ENCODE results near the gene NUBP2.

The NUBP2 gene

DNA sequence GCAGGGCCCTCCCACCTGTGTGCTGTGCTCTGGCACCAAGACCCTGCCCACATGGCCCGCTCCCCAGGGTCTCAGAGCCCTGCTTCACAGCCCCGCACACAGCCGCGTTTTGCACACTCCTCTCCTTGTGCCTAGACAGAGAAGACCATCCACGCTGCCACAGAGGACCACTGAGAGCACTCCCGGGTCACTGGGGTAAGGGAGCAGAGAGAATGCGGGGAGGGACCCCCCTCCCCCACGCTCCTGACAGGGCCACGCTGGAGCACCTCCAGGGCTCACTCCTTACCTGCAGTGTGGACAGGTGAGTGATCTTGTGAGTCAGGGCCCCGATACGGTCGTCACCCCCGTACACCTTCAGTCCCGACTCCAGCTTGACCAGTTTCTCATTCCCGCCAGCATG is 36.9 kb downstream of the NUBP2 start:
- DNase-seq (ENCODE audit: low read depth), result no peak
- TF ChIP-seq, protein P1, sequence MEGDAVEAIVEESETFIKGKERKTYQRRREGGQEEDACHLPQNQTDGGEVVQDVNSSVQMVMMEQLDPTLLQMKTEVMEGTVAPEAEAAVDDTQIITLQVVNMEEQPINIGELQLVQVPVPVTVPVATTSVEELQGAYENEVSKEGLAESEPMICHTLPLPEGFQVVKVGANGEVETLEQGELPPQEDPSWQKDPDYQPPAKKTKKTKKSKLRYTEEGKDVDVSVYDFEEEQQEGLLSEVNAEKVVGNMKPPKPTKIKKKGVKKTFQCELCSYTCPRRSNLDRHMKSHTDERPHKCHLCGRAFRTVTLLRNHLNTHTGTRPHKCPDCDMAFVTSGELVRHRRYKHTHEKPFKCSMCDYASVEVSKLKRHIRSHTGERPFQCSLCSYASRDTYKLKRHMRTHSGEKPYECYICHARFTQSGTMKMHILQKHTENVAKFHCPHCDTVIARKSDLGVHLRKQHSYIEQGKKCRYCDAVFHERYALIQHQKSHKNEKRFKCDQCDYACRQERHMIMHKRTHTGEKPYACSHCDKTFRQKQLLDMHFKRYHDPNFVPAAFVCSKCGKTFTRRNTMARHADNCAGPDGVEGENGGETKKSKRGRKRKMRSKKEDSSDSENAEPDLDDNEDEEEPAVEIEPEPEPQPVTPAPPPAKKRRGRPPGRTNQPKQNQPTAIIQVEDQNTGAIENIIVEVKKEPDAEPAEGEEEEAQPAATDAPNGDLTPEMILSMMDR (IDR thresholded peaks at IDR 0.05; ENCODE audit: low read depth, low read length, missing control alignments), result no peak
- in situ Hi-C loops (cut with HindIII; ENCODE audit: low sequenced_read_pairs), result no loop called here
- no peak overlapping the region for H3K4me3 ChIP-seq (ENCODE audit: low read depth, low read length)

DNA sequence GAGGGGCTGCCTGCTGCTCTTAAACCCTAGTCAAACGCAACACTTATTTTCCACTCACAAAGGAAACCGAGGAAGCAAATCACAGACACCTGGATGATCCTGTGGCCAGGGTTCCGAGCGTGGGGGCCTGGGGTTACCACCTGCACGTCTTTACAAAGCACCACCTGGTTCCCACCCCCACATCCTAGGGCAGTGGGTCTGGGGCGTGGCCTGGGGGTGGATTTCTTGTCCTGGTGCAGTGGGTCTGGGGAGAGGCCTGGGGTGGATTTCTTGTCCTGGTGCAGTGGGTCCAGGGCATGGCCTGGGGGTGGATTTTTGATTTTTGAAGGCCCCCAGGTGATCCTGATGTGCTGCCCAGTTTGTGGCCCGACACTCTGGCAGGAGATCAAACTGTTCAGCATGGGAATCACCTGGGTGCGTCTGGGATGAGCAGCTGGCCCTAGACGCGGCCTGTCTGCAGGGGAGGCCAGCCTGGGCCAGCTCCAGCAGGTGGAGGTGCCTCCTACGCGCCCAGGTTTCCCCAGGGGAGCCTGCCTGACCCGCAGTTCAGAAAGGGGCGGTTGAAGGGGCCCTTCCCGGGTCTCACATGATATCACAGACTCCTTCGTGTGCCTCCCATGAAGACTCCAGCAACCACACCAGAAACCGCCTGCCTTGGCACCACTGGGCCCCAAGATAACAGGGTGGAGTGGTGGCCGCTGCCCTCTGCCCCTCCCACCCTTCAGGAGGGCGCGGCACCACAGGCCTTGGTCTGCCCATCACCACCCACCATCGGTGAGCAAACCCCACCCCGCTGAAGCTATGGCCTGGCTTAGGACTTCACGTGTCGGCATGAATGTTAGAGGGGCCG is 37.6 kb downstream of the NUBP2 start:
- no peak for DNase-seq (ENCODE audit: low read depth)
- TF ChIP-seq, protein P1 (IDR thresholded peaks at IDR 0.05; ENCODE audit: low read depth, low read length, missing control alignments), result no peak
- H3K4me3 ChIP-seq (ENCODE audit: low read depth, low read length), result no peak overlapping the region
- in situ Hi-C loops (cut with HindIII; ENCODE audit: low sequenced_read_pairs), result no loop called here

DNA sequence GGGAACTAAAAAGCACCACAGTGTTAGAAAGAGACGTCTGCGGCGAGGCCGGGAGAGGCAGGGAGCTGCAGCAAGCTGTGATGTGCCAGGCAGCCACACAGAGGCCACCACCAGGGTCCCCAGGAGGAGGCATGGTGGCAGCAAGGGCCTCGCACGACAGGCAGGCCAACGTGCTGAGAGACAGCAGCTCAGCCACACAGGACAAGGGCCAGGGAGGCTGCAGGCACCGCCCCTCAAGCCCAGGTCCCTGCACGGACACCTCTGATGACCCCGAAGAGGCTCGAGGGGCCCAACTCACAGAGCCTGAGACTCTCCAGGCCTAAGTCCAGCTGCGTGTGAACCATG is 38.2 kb downstream of the NUBP2 start:
- DNase-seq (ENCODE audit: low read depth), result no peak
- in situ Hi-C loops (cut with HindIII; ENCODE audit: low sequenced_read_pairs), result no loop called here
- TF ChIP-seq, protein P1 (IDR thresholded peaks at IDR 0.05; ENCODE audit: low read depth, low read length, missing control alignments), result no peak
- H3K4me3 ChIP-seq (ENCODE audit: low read depth, low read length), result no peak overlapping the region

DNA sequence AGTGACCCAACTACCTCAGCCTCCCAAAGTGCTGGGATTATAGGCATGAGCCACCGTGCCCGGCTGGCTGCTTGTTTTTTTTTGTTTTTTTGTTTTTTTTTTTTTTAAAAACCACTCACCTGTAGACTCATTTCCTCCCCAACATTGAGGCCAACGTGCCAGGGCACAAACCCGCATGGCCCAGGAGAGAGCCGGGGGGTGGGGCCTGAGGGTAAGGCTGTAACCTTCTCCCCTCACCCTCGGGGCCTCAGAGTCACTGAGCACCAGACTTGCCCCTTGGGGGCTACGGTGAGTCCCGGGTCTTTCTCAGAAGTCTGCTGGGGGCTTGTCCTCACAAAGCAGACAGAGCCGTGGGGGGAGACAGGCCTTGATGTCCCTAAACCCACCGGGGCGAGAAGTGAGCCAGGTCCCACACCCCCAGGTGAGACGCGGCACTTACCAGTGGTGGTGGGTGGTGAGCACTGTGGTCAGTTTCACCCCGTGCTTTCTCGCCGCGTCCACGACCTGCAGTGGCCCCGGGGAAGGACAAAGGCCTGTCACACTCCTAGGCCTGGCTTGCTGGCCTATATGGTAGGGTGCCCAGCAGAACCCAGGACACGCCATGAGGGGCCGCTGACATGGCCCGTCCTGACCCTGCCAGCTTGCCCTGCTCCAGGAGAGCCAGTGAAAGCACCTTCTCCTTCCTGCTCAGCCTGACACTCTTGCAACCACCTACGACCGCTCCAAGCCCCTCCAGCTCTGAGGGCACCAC is 39.3 kb downstream of the NUBP2 start:
- TF ChIP-seq, protein P1 (IDR thresholded peaks at IDR 0.05; ENCODE audit: low read depth, low read length, missing control alignments), result no peak
- no peak overlapping the region for H3K4me3 ChIP-seq (ENCODE audit: low read depth, low read length)
- in situ Hi-C loops (cut with HindIII; ENCODE audit: low sequenced_read_pairs), result no loop called here
- no peak for DNase-seq (ENCODE audit: low read depth)

DNA sequence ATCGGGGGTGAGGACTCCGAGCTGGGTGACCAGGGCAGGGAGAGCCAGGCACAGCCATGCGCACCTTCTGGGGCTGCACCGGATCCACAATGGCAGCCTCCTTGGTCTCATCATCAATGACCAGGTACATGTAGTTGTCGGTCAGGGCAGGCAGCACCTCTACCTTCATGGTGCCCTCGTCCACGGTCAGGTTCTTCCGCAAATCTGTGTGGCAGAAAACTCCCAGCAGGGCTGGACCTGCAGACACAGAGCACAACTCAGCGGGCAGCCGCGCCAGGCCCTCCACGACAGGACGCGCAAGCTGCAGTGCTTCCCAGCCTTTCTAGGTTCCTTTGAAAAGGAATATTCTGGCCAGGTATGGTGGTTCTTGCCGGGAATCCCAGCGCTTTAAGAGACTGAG is 40.0 kb downstream of the NUBP2 start:
- DNase-seq (ENCODE audit: low read depth), result no peak
- in situ Hi-C loops (cut with HindIII; ENCODE audit: low sequenced_read_pairs), result no loop called here
- TF ChIP-seq, protein P1 (IDR thresholded peaks at IDR 0.05; ENCODE audit: low read depth, low read length, missing control alignments), result no peak
- H3K4me3 ChIP-seq (ENCODE audit: low read depth, low read length), result no peak overlapping the region

DNA sequence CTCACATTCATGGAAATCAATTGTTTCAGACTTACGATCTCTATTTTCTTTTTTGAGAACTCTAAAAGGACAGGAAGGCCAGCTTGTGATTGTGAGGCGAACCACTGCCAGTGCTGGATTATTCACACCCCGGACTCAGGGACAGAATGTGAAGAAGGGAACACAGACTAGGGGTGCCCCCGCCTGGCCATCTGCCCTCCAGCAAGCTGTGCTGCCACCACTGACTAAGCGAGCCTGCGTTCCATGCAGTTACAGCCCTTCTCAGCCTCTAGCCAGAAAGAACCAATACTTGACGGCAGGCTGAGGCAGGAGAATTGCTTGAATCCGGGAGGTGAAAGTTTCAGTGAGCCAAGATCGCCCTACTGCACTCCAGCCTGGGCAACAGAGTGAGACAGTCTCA is 41.1 kb downstream of the NUBP2 start:
- in situ Hi-C loops (cut with HindIII; ENCODE audit: low sequenced_read_pairs), result no loop called here
- no peak overlapping the region for H3K4me3 ChIP-seq (ENCODE audit: low read depth, low read length)
- TF ChIP-seq, protein P1 (IDR thresholded peaks at IDR 0.05; ENCODE audit: low read depth, low read length, missing control alignments), result no peak
- DNase-seq (ENCODE audit: low read depth), result no peak

Data from astrocyte of the cerebellum (primary cell).